ENCODE measurements around the gene MUSK. TPM values are rescaled to one million over a fixed set of nuclear protein-coding genes. Genes with fewer than 3 reads are reported as not detected.
"Not testable (repeated sequence)": the region's sequence is repeated elsewhere in the genome, so short reads cannot be mapped to it uniquely, and the experiment has no call there.

The MUSK gene
- total RNA-seq, 1 donor from 2014 or later: not detected

- ATAC-seq (ENCODE audit: low read depth): no peak
- intact Hi-C loops (cut with micrococcal nuclease): no loop called here
These were observed 144.3 kb downstream of the MUSK start for GRCh38 chr9:110812886-110813285.

GRCh38 chr9:110814159-110814558 lies 145.6 kb downstream of the MUSK start:
- Mint-ChIP-seq H3K9me3 (peaks cover 3% of the 10 kb centered on the region), H3K4me1 (no peaks in the 10 kb centered on the region), H3K36me3 (ENCODE audit: low read depth) (no peaks in the 10 kb centered on the region), H3K27ac (no peak overlapping the region), H3K4me3 (no peak overlapping the region), H3K27me3 (no peaks in the 10 kb centered on the region)
- POLR2A ChIA-PET: no interaction called here
- DNase-seq: no peak
- no peak for ATAC-seq (ENCODE audit: low read depth)
- intact Hi-C loops (cut with micrococcal nuclease): no loop called here
- CTCF ChIA-PET: no interaction called here
- no peak for TF ChIP-seq CTCF (IDR thresholded peaks at IDR 0.05)

More at GRCh38 chr9:110812886-110813285, 144.3 kb downstream of the MUSK start:
- no peaks in the 10 kb centered on the region for H3K4me1 Mint-ChIP-seq
- POLR2A ChIA-PET: no interaction called here
- no peaks in the 10 kb centered on the region for H3K27me3 Mint-ChIP-seq
- no peak overlapping the region for H3K27ac Mint-ChIP-seq
- CTCF ChIA-PET: no interaction called here
- no peaks in the 10 kb centered on the region for H3K36me3 Mint-ChIP-seq (ENCODE audit: low read depth)
- no peak for TF ChIP-seq CTCF (IDR thresholded peaks at IDR 0.05)
- H3K9me3 Mint-ChIP-seq: peaks cover 3% of the 10 kb centered on the region
- no peak for DNase-seq
- H3K4me3 Mint-ChIP-seq: no peak overlapping the region

GRCh38 chr9:110815361-110815760 lies 146.8 kb downstream of the MUSK start:
- no peaks in the 10 kb centered on the region for H3K4me1 Mint-ChIP-seq
- POLR2A ChIA-PET: no interaction called here
- no peaks in the 10 kb centered on the region for H3K27me3 Mint-ChIP-seq
- ATAC-seq (ENCODE audit: low read depth) (no peak), DNase-seq (no peak)
- no peak for TF ChIP-seq CTCF (IDR thresholded peaks at IDR 0.05)
- intact Hi-C loops (cut with micrococcal nuclease): no loop called here
- no peaks in the 10 kb centered on the region for H3K36me3 Mint-ChIP-seq (ENCODE audit: low read depth)
- no peak overlapping the region for H3K4me3 Mint-ChIP-seq
- CTCF ChIA-PET: no interaction called here
- H3K27ac Mint-ChIP-seq: no peak overlapping the region
- peaks cover 3% of the 10 kb centered on the region for H3K9me3 Mint-ChIP-seq

GRCh38 chr9:110820381-110820780 lies 151.8 kb downstream of the MUSK start:
- peaks cover 8% of the 10 kb centered on the region for H3K9me3 Mint-ChIP-seq
- H3K27me3 Mint-ChIP-seq: no peaks in the 10 kb centered on the region
- intact Hi-C loops (cut with micrococcal nuclease): no loop called here
- H3K36me3 Mint-ChIP-seq (ENCODE audit: low read depth): no peaks in the 10 kb centered on the region
- H3K27ac Mint-ChIP-seq: no peak overlapping the region
- DNase-seq (no peak), ATAC-seq (ENCODE audit: low read depth) (no peak)
- H3K4me3 Mint-ChIP-seq: no peak overlapping the region
- POLR2A ChIA-PET: no interaction called here
- H3K4me1 Mint-ChIP-seq: no peaks in the 10 kb centered on the region
- no peak for TF ChIP-seq CTCF (IDR thresholded peaks at IDR 0.05)
- CTCF ChIA-PET: no interaction called here

- DNase-seq (no peak), ATAC-seq (ENCODE audit: low read depth) (no peak)
- ChIA-PET POLR2A (no interaction called here), CTCF (no interaction called here)
- Mint-ChIP-seq H3K4me1 (no peaks in the 10 kb centered on the region), H3K4me3 (no peak overlapping the region), H3K9me3 (peaks cover 8% of the 10 kb centered on the region), H3K36me3 (ENCODE audit: low read depth) (no peaks in the 10 kb centered on the region), H3K27me3 (no peaks in the 10 kb centered on the region), H3K27ac (no peak overlapping the region)
- intact Hi-C loops (cut with micrococcal nuclease): no loop called here
- no peak for TF ChIP-seq CTCF (IDR thresholded peaks at IDR 0.05)
These were observed 152.5 kb downstream of the MUSK start for GRCh38 chr9:110821064-110821463.

GRCh38 chr9:110825129-110825528 lies 156.5 kb downstream of the MUSK start:
- DNase-seq; ATAC-seq (ENCODE audit: low read depth); H3K4me3 Mint-ChIP-seq; intact Hi-C loops (cut with micrococcal nuclease); CTCF ChIA-PET; H3K27ac Mint-ChIP-seq; POLR2A ChIA-PET; H3K4me1 Mint-ChIP-seq; H3K9me3 Mint-ChIP-seq; H3K36me3 Mint-ChIP-seq (ENCODE audit: low read depth); H3K27me3 Mint-ChIP-seq: not testable (repeated sequence)

Data from activated B cell treated with CpG ODN at 0.5 μM for 24 hours (primary cell).